Measurements from ENCODE around the gene TRIML2. TPM values are rescaled to one million over a fixed set of nuclear protein-coding genes. Genes with fewer than 3 reads are reported as not detected.

Gene TRIML2
- total RNA-seq, 1 donor from 2014 or later, result not detected

GRCh38 chr4:188113156-188113555, 3.8 kb upstream of the TRIML2 start:
- intact Hi-C loops (cut with DNase I), result no loop called here
- Histone ChIP-seq H3K9me3 (no peaks in the 10 kb centered on the region), H3K27ac (no peak overlapping the region), H3K4me3 (no peak overlapping the region), H3K27me3 (no peaks in the 10 kb centered on the region), H3K36me3 (no peaks in the 10 kb centered on the region), H3K4me1 (no peaks in the 10 kb centered on the region)
- TF ChIP-seq CTCF (IDR thresholded peaks at IDR 0.05), result no peak
- DNase-seq (ENCODE audit: low spot score in 2 of 2), result no peak

- H3K27me3 ChIP-seq, result no peaks in the 10 kb centered on the region
- no peak for DNase-seq (ENCODE audit: low spot score in 2 of 2)
- H3K36me3 ChIP-seq, result no peaks in the 10 kb centered on the region
- H3K4me3 ChIP-seq, result no peak overlapping the region
- no peaks in the 10 kb centered on the region for H3K9me3 ChIP-seq
- H3K27ac ChIP-seq, result no peak overlapping the region
- intact Hi-C loops (cut with DNase I), result no loop called here
- no peak for TF ChIP-seq CTCF (IDR thresholded peaks at IDR 0.05)
- H3K4me1 ChIP-seq, result no peaks in the 10 kb centered on the region
These were observed 2.6 kb upstream of the TRIML2 start for GRCh38 chr4:188111955-188112354.

GRCh38 chr4:188110741-188111471, 1.5 kb upstream of the TRIML2 start:
- TF ChIP-seq CTCF (IDR thresholded peaks at IDR 0.05), result no peak
- Histone ChIP-seq H3K4me1 (no peaks in the 10 kb centered on the region), H3K4me3 (no peak overlapping the region), H3K27me3 (no peaks in the 10 kb centered on the region), H3K27ac (no peak overlapping the region), H3K9me3 (no peaks in the 10 kb centered on the region), H3K36me3 (no peaks in the 10 kb centered on the region)
- no peak for DNase-seq (ENCODE audit: low spot score in 2 of 2)
- intact Hi-C loops (cut with DNase I), result no loop called here

- no peaks in the 10 kb centered on the region for H3K4me1 ChIP-seq
- TF ChIP-seq CTCF (IDR thresholded peaks at IDR 0.05), result no peak
- H3K4me3 ChIP-seq, result no peak overlapping the region
- DNase-seq (ENCODE audit: low spot score in 2 of 2), result no peak
- H3K27ac ChIP-seq, result no peak overlapping the region
- H3K27me3 ChIP-seq, result no peaks in the 10 kb centered on the region
- no peaks in the 10 kb centered on the region for H3K9me3 ChIP-seq
- intact Hi-C loops (cut with DNase I), result no loop called here
- H3K36me3 ChIP-seq, result no peaks in the 10 kb centered on the region
These were observed 633 bp upstream of the TRIML2 start for GRCh38 chr4:188110036-188110435.

GRCh38 chr4:188107931-188108843, 1.2 kb downstream of the TRIML2 start:
- no peaks in the 10 kb centered on the region for H3K9me3 ChIP-seq
- no peaks in the 10 kb centered on the region for H3K4me1 ChIP-seq
- intact Hi-C loops (cut with DNase I), result no loop called here
- no peak for DNase-seq (ENCODE audit: low spot score in 2 of 2)
- TF ChIP-seq CTCF (IDR thresholded peaks at IDR 0.05), result no peak
- H3K36me3 ChIP-seq, result no peaks in the 10 kb centered on the region
- H3K4me3 ChIP-seq, result no peak overlapping the region
- H3K27me3 ChIP-seq, result no peaks in the 10 kb centered on the region
- H3K27ac ChIP-seq, result no peak overlapping the region

All from ascending aorta (tissue), 2 donors.